ENCODE results near the gene GOLGA6L7.
"Not testable (repeated sequence)": the region's sequence is repeated elsewhere in the genome, so short reads cannot be mapped to it uniquely, and the experiment has no call there.

- TF ChIP-seq, protein P1, sequence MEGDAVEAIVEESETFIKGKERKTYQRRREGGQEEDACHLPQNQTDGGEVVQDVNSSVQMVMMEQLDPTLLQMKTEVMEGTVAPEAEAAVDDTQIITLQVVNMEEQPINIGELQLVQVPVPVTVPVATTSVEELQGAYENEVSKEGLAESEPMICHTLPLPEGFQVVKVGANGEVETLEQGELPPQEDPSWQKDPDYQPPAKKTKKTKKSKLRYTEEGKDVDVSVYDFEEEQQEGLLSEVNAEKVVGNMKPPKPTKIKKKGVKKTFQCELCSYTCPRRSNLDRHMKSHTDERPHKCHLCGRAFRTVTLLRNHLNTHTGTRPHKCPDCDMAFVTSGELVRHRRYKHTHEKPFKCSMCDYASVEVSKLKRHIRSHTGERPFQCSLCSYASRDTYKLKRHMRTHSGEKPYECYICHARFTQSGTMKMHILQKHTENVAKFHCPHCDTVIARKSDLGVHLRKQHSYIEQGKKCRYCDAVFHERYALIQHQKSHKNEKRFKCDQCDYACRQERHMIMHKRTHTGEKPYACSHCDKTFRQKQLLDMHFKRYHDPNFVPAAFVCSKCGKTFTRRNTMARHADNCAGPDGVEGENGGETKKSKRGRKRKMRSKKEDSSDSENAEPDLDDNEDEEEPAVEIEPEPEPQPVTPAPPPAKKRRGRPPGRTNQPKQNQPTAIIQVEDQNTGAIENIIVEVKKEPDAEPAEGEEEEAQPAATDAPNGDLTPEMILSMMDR (IDR thresholded peaks at IDR 0.05), result not testable (repeated sequence)
- not testable (repeated sequence) for TF ChIP-seq POLR2AphosphoS5, POLR2A (IDR thresholded peaks at IDR 0.05)
Observed at GRCh38 chr15:28811852-28812550, 36.4 kb downstream of the GOLGA6L7 start.

All from transverse colon (tissue), 4 donors.